Stomach (tissue), 4 donors: Measurements from ENCODE around the gene RNF11.

Experiments
- POLR2A ChIP-seq, 4 donors: fragments of 450-650 bp; IDR thresholded peaks; one replicate each; pipeline ENCODE4 v1.6.1; 2016; ENCODE audit warnings: antibody characterized with exemption in 4 of 4, control low read depth in 2 of 4, mild to moderate bottlenecking in 1 of 4, moderate library complexity in 1 of 4
- TF ChIP-seq, protein P1 (sequence below), 7 experiments: fragments of 450-650 bp in 4 of 7; fragments of 200-600 bp in 3 of 7; sonication (generic) in 3 of 7; IDR thresholded peaks; one replicate each; pipeline ENCODE4 v1.5.1; 2016 to 2019; ENCODE audit warnings: antibody characterized with exemption in 7 of 7, control low read depth in 2 of 7, mild to moderate bottlenecking in 1 of 7

- TF ChIP-seq POLR2A (IDR thresholded peaks at IDR 0.05), result no peak
- TF ChIP-seq, protein P1, sequence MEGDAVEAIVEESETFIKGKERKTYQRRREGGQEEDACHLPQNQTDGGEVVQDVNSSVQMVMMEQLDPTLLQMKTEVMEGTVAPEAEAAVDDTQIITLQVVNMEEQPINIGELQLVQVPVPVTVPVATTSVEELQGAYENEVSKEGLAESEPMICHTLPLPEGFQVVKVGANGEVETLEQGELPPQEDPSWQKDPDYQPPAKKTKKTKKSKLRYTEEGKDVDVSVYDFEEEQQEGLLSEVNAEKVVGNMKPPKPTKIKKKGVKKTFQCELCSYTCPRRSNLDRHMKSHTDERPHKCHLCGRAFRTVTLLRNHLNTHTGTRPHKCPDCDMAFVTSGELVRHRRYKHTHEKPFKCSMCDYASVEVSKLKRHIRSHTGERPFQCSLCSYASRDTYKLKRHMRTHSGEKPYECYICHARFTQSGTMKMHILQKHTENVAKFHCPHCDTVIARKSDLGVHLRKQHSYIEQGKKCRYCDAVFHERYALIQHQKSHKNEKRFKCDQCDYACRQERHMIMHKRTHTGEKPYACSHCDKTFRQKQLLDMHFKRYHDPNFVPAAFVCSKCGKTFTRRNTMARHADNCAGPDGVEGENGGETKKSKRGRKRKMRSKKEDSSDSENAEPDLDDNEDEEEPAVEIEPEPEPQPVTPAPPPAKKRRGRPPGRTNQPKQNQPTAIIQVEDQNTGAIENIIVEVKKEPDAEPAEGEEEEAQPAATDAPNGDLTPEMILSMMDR (IDR thresholded peaks at IDR 0.05), result no peak
These were observed 29.5 kb downstream of the RNF11 start for GRCh38 chr1:51265618-51266017.
